Fibroblast of lung (primary cell): ENCODE measurements around the gene CORO1C. TPM values are rescaled to one million over a fixed set of nuclear protein-coding genes. Genes with fewer than 3 reads are reported as not detected.

Experiments used
- DNase-seq, 2 donors: peaks; one replicate each; pipeline versions ENCODE4 v3.0.0 to v3.0.0-alpha.2; 2010; ENCODE audit warnings: low read depth in 2 of 2
- H2AFZ ChIP-seq: 2 replicates; pipeline ENCODE4 v1.5.1; 2012; ENCODE audit warnings: low read length, control low read depth, inconsistent platforms
- H3K27ac ChIP-seq: 2 replicates; pipeline ENCODE4 v1.5.1; 2011; ENCODE audit warnings: low read length, control low read depth; ENCODE audit not compliant: insufficient read depth
- H3K27me3 ChIP-seq: 2 replicates; pipeline ENCODE4 v1.5.1; 2011; ENCODE audit warnings: mild to moderate bottlenecking, low read length; ENCODE audit not compliant: control insufficient read depth, insufficient read depth
- H3K36me3 ChIP-seq: 2 replicates; pipeline ENCODE4 v1.5.1; 2011; ENCODE audit warnings: low read length; ENCODE audit not compliant: control insufficient read depth, insufficient read depth
- H3K4me1 ChIP-seq: 2 replicates; pipeline ENCODE4 v1.5.1; 2011; ENCODE audit warnings: low read length; ENCODE audit not compliant: control insufficient read depth, insufficient read depth; ENCODE audit errors: extremely low read depth
- H3K4me2 ChIP-seq: 2 replicates; pipeline ENCODE4 v1.5.1; 2011; ENCODE audit warnings: low read length, control low read depth; ENCODE audit not compliant: insufficient read depth; ENCODE audit errors: extremely low read depth
- H3K4me3 ChIP-seq, 4 experiments: fragments of 200-600 bp in 1 of 4; sonication (generic) in 1 of 4; replicated peaks in 1 of 4; 2 replicates each; pipeline ENCODE4 v1.5.1; 2011 to 2016; ENCODE audit warnings: low read length in 4 of 4, low read depth in 3 of 4, mild to moderate bottlenecking in 3 of 4, control low read depth in 2 of 4, inconsistent platforms in 1 of 4, mixed read lengths in 1 of 4; ENCODE audit not compliant: insufficient read depth in 1 of 4; ENCODE audit errors: control extremely low read depth in 1 of 4
- H3K79me2 ChIP-seq: 2 replicates; pipeline ENCODE4 v1.5.1; 2012; ENCODE audit warnings: mild to moderate bottlenecking, low read length, inconsistent platforms; ENCODE audit not compliant: control insufficient read depth, insufficient read depth
- H3K9ac ChIP-seq: 2 replicates; pipeline ENCODE4 v1.5.1; 2011; ENCODE audit warnings: mild to moderate bottlenecking, low read length, control low read depth; ENCODE audit not compliant: insufficient read depth
- H3K9me3 ChIP-seq: 2 replicates; pipeline ENCODE4 v1.5.1; 2012; ENCODE audit warnings: low read depth, low read length; ENCODE audit not compliant: control insufficient read depth, insufficient read depth
- H4K20me1 ChIP-seq: 2 replicates; pipeline ENCODE4 v1.5.1; 2011; ENCODE audit warnings: low read length; ENCODE audit not compliant: control insufficient read depth, insufficient read depth; ENCODE audit errors: extremely low read depth
- CTCF ChIP-seq, 2 donors: IDR thresholded peaks in 1 of 2; conservative IDR thresholded peaks in 1 of 2; 1 replicate in 1 of 2; 2 replicates in 1 of 2; pipeline ENCODE4 v1.5.1; 2011 to 2012; ENCODE audit warnings: low read length in 2 of 2, control low read depth in 1 of 2, inconsistent platforms in 1 of 2, low read depth in 1 of 2, mild to moderate bottlenecking in 1 of 2
- EZH2 ChIP-seq: IDR thresholded peaks from 2 replicates; pipeline ENCODE4 v1.5.1; 2012; ENCODE audit warnings: low read length, control low read depth, mild to moderate bottlenecking; ENCODE audit errors: missing control alignments
- polyA plus RNA-seq, 2 donors: library from polyadenylated mRNA; depleted of rRNA in 1 of 2; stranded (reverse) in 1 of 2; unstranded in 1 of 2; fragments of >200 nt; gene quantifications; 2 replicates each; pipeline ENCODE4 v1.2.1, GENCODE V29; 2011 to 2012; ENCODE audit warnings: missing spikeins in 1 of 2
- total RNA-seq: library from RNA; depleted of rRNA; stranded (reverse); fragments of >200 nt; gene quantifications from 2 replicates; pipeline ENCODE4 v1.2.1, GENCODE V29; 2014

The CORO1C gene
- total and polyA plus RNA-seq, 2 donors (not counting 1 experiment from before 2014, with no cell fraction given): 288 to 542 TPM

GRCh38 chr12:108704527-108704926, 26.8 kb downstream of the CORO1C start:
- no peak for TF ChIP-seq CTCF (conservative IDR thresholded peaks at IDR 0.05 in 1 of 2, IDR thresholded peaks at IDR 0.05 in 1 of 2; ENCODE audit: low read depth in 1 of 2, low read length in 2 of 2)
- TF ChIP-seq EZH2: no peak
- Histone ChIP-seq H3K9ac (no peak overlapping the region), H3K36me3 (peaks cover 5% of the 10 kb centered on the region), H4K20me1 (no peaks in the 10 kb centered on the region), H2AFZ (no peak overlapping the region), H3K4me2 (no peak overlapping the region), H3K79me2 (peaks cover 100% of the 10 kb centered on the region), H3K4me1 (peaks cover 32% of the 10 kb centered on the region), H3K27ac (no peak overlapping the region), H3K27me3 (no peaks in the 10 kb centered on the region), H3K9me3 (no peaks in the 10 kb centered on the region), H3K4me3 (no peak overlapping the region)
- no peak for DNase-seq

GRCh38 chr12:108702595-108703320, 28.6 kb downstream of the CORO1C start:
- Histone ChIP-seq H3K36me3 (peaks cover 9% of the 10 kb centered on the region), H3K27ac (peak overlapping the region; percentile 85), H3K4me1 (peaks cover 39% of the 10 kb centered on the region), H3K4me2 (peak overlapping the region; percentile 84), H3K4me3 (peak overlapping the region in 1 of 4 experiments; percentile 9), H3K9ac (no peak overlapping the region), H2AFZ (no peak overlapping the region), H3K9me3 (no peaks in the 10 kb centered on the region), H3K27me3 (no peaks in the 10 kb centered on the region), H4K20me1 (no peaks in the 10 kb centered on the region), H3K79me2 (peaks cover 99% of the 10 kb centered on the region)
- DNase-seq: no peak
- TF ChIP-seq EZH2 (no peak), CTCF (conservative IDR thresholded peaks at IDR 0.05 in 1 of 2, IDR thresholded peaks at IDR 0.05 in 1 of 2; ENCODE audit: low read depth in 1 of 2, low read length in 2 of 2) (no peak)

- peak overlapping the region in 2 of 4 experiments; percentile 27 to 30 for H3K4me3 ChIP-seq
- H3K27ac ChIP-seq: peak overlapping the region; percentile 85
- DNase-seq: peak in 1 of 2 donors; percentile 79
- H3K79me2 ChIP-seq: peaks cover 99% of the 10 kb centered on the region
- TF ChIP-seq EZH2 (no peak), CTCF (conservative IDR thresholded peaks at IDR 0.05 in 1 of 2, IDR thresholded peaks at IDR 0.05 in 1 of 2; ENCODE audit: low read depth in 1 of 2, low read length in 2 of 2) (no peak)
- no peak overlapping the region for H2AFZ ChIP-seq
- H3K27me3 ChIP-seq: no peaks in the 10 kb centered on the region
- H3K9me3 ChIP-seq: no peaks in the 10 kb centered on the region
- peaks cover 47% of the 10 kb centered on the region for H3K4me1 ChIP-seq
- H3K36me3 ChIP-seq: peaks cover 9% of the 10 kb centered on the region
- H3K9ac ChIP-seq: peak overlapping the region; percentile 38
- peak overlapping the region; percentile 84 for H3K4me2 ChIP-seq
- H4K20me1 ChIP-seq: no peaks in the 10 kb centered on the region
Observed at GRCh38 chr12:108701779-108702441, 29.4 kb downstream of the CORO1C start.
